ENCODE results near the gene KRTAP9-1.
"Not testable (repeated sequence)": the region's sequence is repeated elsewhere in the genome, so short reads cannot be mapped to it uniquely, and the experiment has no call there.

The KRTAP9-1 gene

GRCh38 chr17:41189837-41190318, at the start of gene KRTAP9-1:
Gene KRTAP9-1 (plus strand): TSS chr17:41189887. CDS start chr17:41189887, 0 bp downstream.
- H3K36me3 Mint-ChIP-seq, H3K27ac Mint-ChIP-seq, CTCF ChIA-PET, H3K9me3 Mint-ChIP-seq, H3K4me3 Mint-ChIP-seq, DNase-seq, H3K27me3 Mint-ChIP-seq, H3K4me1 Mint-ChIP-seq: not testable (repeated sequence)

- Mint-ChIP-seq H3K36me3 (no peaks in the 10 kb centered on the region), H3K9me3 (peaks cover 24% of the 10 kb centered on the region), H3K4me1 (no peaks in the 10 kb centered on the region), H3K27me3 (peaks cover 4% of the 10 kb centered on the region), H3K27ac (no peak within 1 kb of the TSS), H3K4me3 (no peak within 1 kb of the TSS)
- no peak for DNase-seq
- CTCF ChIA-PET: no interaction called here
These were observed 49.1 kb upstream of the KRTAP9-1 start, which contains the start of gene KRTAP4-6 for GRCh38 chr17:41140360-41141131. Gene KRTAP4-6 (minus strand): TSS chr17:41140544. CDS start chr17:41140487, 57 bp downstream.

- no peaks in the 10 kb centered on the region for H3K36me3 Mint-ChIP-seq
- H3K4me1 Mint-ChIP-seq: no peaks in the 10 kb centered on the region
- H3K9me3 Mint-ChIP-seq: peaks cover 24% of the 10 kb centered on the region
- no peak for DNase-seq
- no peak overlapping the region for H3K27ac Mint-ChIP-seq
- no peak overlapping the region for H3K4me3 Mint-ChIP-seq
- CTCF ChIA-PET: no interaction called here
- peaks cover 4% of the 10 kb centered on the region for H3K27me3 Mint-ChIP-seq
These were observed 48.3 kb upstream of the KRTAP9-1 start for GRCh38 chr17:41141361-41141760.

- no peaks in the 10 kb centered on the region for H3K36me3 Mint-ChIP-seq
- CTCF ChIA-PET: no interaction called here
- H3K4me3 Mint-ChIP-seq: no peak overlapping the region
- DNase-seq: no peak
- peaks cover under 1% of the 10 kb centered on the region for H3K27me3 Mint-ChIP-seq
- H3K4me1 Mint-ChIP-seq: no peaks in the 10 kb centered on the region
- no peak overlapping the region for H3K27ac Mint-ChIP-seq
- peaks cover 19% of the 10 kb centered on the region for H3K9me3 Mint-ChIP-seq
These were observed 44.8 kb upstream of the KRTAP9-1 start for GRCh38 chr17:41144846-41145245.

GRCh38 chr17:41145261-41145660, 44.4 kb upstream of the KRTAP9-1 start:
- no peaks in the 10 kb centered on the region for H3K4me1 Mint-ChIP-seq

GRCh38 chr17:41147531-41148204, 42.0 kb upstream of the KRTAP9-1 start:
- CTCF ChIA-PET: no interaction called here
- Mint-ChIP-seq H3K4me3 (no peak overlapping the region), H3K27me3 (no peaks in the 10 kb centered on the region), H3K36me3 (no peaks in the 10 kb centered on the region), H3K9me3 (peaks cover 9% of the 10 kb centered on the region), H3K27ac (no peak overlapping the region), H3K4me1 (no peaks in the 10 kb centered on the region)
- DNase-seq: no peak

More at GRCh38 chr17:41145261-41145660, 44.4 kb upstream of the KRTAP9-1 start:
- Mint-ChIP-seq H3K4me3 (no peak overlapping the region), H3K36me3 (no peaks in the 10 kb centered on the region), H3K27ac (no peak overlapping the region), H3K9me3 (peaks cover 19% of the 10 kb centered on the region), H3K27me3 (no peaks in the 10 kb centered on the region)
- no peak for DNase-seq
- CTCF ChIA-PET: no interaction called here

GRCh38 chr17:41148971-41149651, 40.6 kb upstream of the KRTAP9-1 start:
- H3K27ac Mint-ChIP-seq, H3K36me3 Mint-ChIP-seq, H3K27me3 Mint-ChIP-seq, H3K9me3 Mint-ChIP-seq, H3K4me1 Mint-ChIP-seq, CTCF ChIA-PET, H3K4me3 Mint-ChIP-seq, DNase-seq: not testable (repeated sequence)

- Mint-ChIP-seq H3K4me1 (no peaks in the 10 kb centered on the region), H3K36me3 (no peaks in the 10 kb centered on the region), H3K27me3 (peaks cover 4% of the 10 kb centered on the region), H3K9me3 (no peaks in the 10 kb centered on the region), H3K4me3 (no peak within 1 kb of the TSS), H3K27ac (no peak within 1 kb of the TSS)
- DNase-seq: no peak
- CTCF ChIA-PET: no interaction called here
These were observed 40.1 kb upstream of the KRTAP9-1 start, which contains the start of gene KRTAP4-5 for GRCh38 chr17:41149652-41149985. Gene KRTAP4-5 (minus strand): TSS chr17:41149825. CDS start chr17:41149767, 58 bp downstream.

GRCh38 chr17:41150026-41150425, 39.7 kb upstream of the KRTAP9-1 start:
- H3K27ac Mint-ChIP-seq: no peak overlapping the region
- CTCF ChIA-PET: no interaction called here

GRCh38 chr17:41151525-41151924, 38.2 kb upstream of the KRTAP9-1 start:
- H3K9me3 Mint-ChIP-seq: no peaks in the 10 kb centered on the region
- no peak overlapping the region for H3K4me3 Mint-ChIP-seq
- no peak overlapping the region for H3K27ac Mint-ChIP-seq
- H3K27me3 Mint-ChIP-seq: peaks cover 4% of the 10 kb centered on the region
- H3K36me3 Mint-ChIP-seq: no peaks in the 10 kb centered on the region
- DNase-seq: no peak
- H3K4me1 Mint-ChIP-seq: no peaks in the 10 kb centered on the region
- CTCF ChIA-PET: no interaction called here

More at GRCh38 chr17:41150026-41150425, 39.7 kb upstream of the KRTAP9-1 start:
- Mint-ChIP-seq H3K9me3 (no peaks in the 10 kb centered on the region), H3K36me3 (no peaks in the 10 kb centered on the region), H3K27me3 (peaks cover 4% of the 10 kb centered on the region), H3K4me1 (no peaks in the 10 kb centered on the region), H3K4me3 (no peak overlapping the region)
- no peak for DNase-seq

- H3K4me3 Mint-ChIP-seq: no peak overlapping the region
- no peaks in the 10 kb centered on the region for H3K36me3 Mint-ChIP-seq
- no peak for DNase-seq
- no peaks in the 10 kb centered on the region for H3K4me1 Mint-ChIP-seq
- CTCF ChIA-PET: no interaction called here
- no peaks in the 10 kb centered on the region for H3K9me3 Mint-ChIP-seq
- H3K27ac Mint-ChIP-seq: no peak overlapping the region
- H3K27me3 Mint-ChIP-seq: peaks cover 8% of the 10 kb centered on the region
These were observed 35.8 kb upstream of the KRTAP9-1 start for GRCh38 chr17:41153856-41154255.

- peaks cover 11% of the 10 kb centered on the region for H3K27me3 Mint-ChIP-seq
- H3K9me3 Mint-ChIP-seq, DNase-seq, H3K4me1 Mint-ChIP-seq, H3K27ac Mint-ChIP-seq, H3K4me3 Mint-ChIP-seq, CTCF ChIA-PET, H3K36me3 Mint-ChIP-seq: not testable (repeated sequence)
These were observed 29.5 kb upstream of the KRTAP9-1 start for GRCh38 chr17:41160190-41160589.

GRCh38 chr17:41160648-41161047, 29.0 kb upstream of the KRTAP9-1 start, which contains the start of gene KRTAP4-4:
Gene KRTAP4-4 (minus strand): TSS chr17:41160748. CDS start chr17:41160691, 57 bp downstream.
- H3K4me3 Mint-ChIP-seq: no peak within 1 kb of the TSS
- H3K4me1 Mint-ChIP-seq: no peaks in the 10 kb centered on the region
- CTCF ChIA-PET: no interaction called here
- H3K9me3 Mint-ChIP-seq: no peaks in the 10 kb centered on the region
- H3K36me3 Mint-ChIP-seq: no peaks in the 10 kb centered on the region
- H3K27me3 Mint-ChIP-seq: peaks cover 11% of the 10 kb centered on the region
- no peak for DNase-seq
- H3K27ac Mint-ChIP-seq: no peak within 1 kb of the TSS

GRCh38 chr17:41163828-41164227, 25.9 kb upstream of the KRTAP9-1 start:
- no peaks in the 10 kb centered on the region for H3K36me3 Mint-ChIP-seq
- no peaks in the 10 kb centered on the region for H3K4me1 Mint-ChIP-seq
- H3K27ac Mint-ChIP-seq: no peak overlapping the region
- no peak overlapping the region for H3K4me3 Mint-ChIP-seq
- H3K27me3 Mint-ChIP-seq: peaks cover 10% of the 10 kb centered on the region
- no peak for DNase-seq
- no peaks in the 10 kb centered on the region for H3K9me3 Mint-ChIP-seq
- CTCF ChIA-PET: no interaction called here
